PC-3 (cell line): ENCODE measurements around the gene TM9SF4.

Source experiments
- CTCF ChIP-seq: fragments of 300-600 bp; sonication (generic); conservative IDR thresholded peaks from 2 replicates; pipeline ENCODE4 v1.5.1; 2017; ENCODE audit warnings: antibody characterized with exemption, low read depth, mild to moderate bottlenecking, low read length
- EZH2 ChIP-seq: fragments of 300-600 bp; sonication (generic); IDR thresholded peaks from one replicate; pipeline ENCODE4 v1.6.1; 2017; ENCODE audit warnings: antibody characterized with exemption, mild to moderate bottlenecking, low read length; ENCODE audit not compliant: unreplicated experiment

GRCh38 chr20:32078322-32078721 lies 31.2 kb upstream of the TM9SF4 start:
- TF ChIP-seq CTCF (no peak), EZH2 (no peak)
